HG02943 (cell line): ENCODE data around the gene DCLK2.

Experiments used
- ATAC-seq: cut with Tn5 transposase; IDR thresholded peaks from one replicate; pipeline ENCODE4 v1.9.1; 2021; ENCODE audit warnings: mild to moderate bottlenecking, low read depth, moderate library complexity; ENCODE audit not compliant: unreplicated experiment

Gene DCLK2

DNA sequence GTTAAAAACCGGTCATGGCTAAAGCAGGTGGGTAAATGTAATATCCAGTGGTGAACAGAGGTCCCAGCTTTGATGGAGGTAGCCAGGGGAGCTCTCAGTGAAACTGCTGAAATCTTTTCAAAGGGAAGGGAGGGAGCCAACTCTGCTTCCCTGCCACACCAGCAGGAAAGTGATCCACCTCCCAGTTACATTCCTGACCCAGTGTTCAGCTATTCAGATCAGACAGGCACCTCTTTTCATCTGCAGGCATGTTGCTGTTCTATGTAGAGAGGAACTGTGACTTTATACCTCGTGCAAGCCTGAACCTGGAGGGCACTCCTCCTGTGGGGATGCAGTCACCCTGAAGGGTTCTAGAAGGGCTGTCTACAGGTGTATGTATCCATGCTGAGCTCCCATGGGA lies 37.6 kb downstream of the DCLK2 start:
- ATAC-seq = no peak

GRCh38 chr4:150116506-150116905 lies 38.3 kb downstream of the DCLK2 start:
- no peak for ATAC-seq

- ATAC-seq = no peak
Observed at GRCh38 chr4:150117094-150117493, 38.8 kb downstream of the DCLK2 start.

DNA sequence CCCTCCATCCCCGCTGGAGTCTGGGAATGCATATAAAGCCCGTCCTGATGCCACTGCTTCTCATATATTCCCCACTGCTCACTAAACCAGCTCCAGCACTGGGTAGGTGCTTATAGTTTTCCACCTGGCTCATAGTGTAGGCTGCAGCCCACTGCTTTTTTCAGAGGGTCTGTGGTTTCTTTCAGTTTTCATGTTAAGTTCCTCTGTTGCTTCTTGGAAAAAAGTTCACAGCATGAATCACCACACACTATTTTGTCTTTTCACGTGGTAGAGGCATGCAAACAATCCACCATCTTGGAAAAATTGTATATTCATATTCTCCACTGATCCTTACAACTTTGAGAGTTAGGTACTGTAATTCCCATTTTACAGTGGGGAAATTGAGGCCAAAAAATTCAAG lies 39.4 kb downstream of the DCLK2 start:
- no peak for ATAC-seq

GRCh38 chr4:150119492-150119891 lies 41.2 kb downstream of the DCLK2 start:
- no peak for ATAC-seq

GRCh38 chr4:150123087-150123486 lies 44.8 kb downstream of the DCLK2 start:
- no peak for ATAC-seq

- no peak for ATAC-seq
Observed at GRCh38 chr4:150123796-150124677, 45.8 kb downstream of the DCLK2 start.

DNA sequence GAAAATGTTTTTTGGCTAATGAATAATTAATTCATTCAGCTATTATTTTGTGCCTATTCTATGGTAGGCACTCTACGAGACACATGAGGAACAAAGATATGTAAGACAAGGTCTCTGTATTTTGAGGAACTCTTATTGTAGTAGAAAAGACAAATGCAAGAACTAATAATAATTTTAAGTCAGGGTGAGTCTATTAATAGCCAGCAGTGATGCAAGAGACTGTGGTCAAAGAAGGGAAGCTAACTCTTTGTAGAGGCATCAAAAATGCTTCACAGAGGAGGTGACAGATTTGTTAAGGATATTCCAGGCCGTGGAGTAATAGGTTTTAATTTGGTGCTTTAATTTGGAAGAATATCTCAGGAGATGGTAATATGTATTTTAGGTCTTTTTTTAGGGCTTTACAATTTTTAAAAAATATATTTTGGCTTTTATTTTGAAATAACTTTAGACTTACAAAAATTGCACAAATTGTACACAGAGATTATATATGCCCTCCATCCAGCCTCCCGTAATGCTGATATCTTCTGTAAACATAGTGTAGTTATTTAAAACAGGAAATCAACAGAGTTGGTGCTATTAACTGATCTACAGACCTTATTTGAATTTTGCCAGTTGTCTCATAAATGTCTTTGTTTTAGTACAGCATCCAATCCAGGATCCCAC lies 48.1 kb downstream of the DCLK2 start:
- ATAC-seq = no peak

- ATAC-seq = no peak
Observed at GRCh38 chr4:150126864-150127203, 48.6 kb downstream of the DCLK2 start.

DNA sequence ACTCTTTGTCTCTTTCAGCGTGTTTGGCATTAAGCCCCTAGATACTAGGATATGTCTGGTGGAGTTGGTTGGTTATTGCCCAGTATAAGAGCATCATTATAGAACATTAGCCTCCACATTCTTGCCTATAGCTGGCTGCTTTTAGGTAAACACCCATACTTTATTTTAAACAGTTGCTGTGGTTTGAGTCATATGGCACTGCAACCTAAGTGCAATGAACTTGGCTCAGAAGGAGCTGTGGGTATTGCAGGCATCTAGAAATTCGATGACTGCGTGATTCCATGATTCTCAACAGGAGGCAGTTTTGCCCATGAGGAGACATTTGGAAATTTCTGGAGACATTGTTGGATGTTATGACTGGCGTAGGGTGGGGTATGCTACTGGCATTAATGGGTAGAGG lies 49.5 kb downstream of the DCLK2 start:
- no peak for ATAC-seq

DNA sequence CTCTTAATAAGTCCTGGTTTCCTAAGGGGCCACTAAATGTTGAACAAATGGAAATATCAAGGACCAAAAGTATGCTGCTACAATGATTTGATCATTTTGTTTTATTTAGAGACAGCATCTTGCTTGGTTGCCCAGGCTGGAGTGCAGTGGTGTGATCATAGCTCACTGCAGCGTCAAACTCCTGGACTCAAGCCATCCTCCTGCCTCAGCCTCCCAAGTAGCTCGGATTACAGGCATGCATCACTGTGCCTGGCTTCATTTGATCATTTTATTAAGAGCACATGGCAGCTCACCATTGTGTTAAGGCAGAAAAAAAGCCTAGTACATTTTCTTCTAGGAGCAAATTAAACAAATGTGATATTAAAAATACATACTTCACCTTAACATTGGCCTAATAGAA lies 52.7 kb downstream of the DCLK2 start:
- no peak for ATAC-seq

- ATAC-seq = no peak
Observed at GRCh38 chr4:150131581-150132228, 53.5 kb downstream of the DCLK2 start.

DNA sequence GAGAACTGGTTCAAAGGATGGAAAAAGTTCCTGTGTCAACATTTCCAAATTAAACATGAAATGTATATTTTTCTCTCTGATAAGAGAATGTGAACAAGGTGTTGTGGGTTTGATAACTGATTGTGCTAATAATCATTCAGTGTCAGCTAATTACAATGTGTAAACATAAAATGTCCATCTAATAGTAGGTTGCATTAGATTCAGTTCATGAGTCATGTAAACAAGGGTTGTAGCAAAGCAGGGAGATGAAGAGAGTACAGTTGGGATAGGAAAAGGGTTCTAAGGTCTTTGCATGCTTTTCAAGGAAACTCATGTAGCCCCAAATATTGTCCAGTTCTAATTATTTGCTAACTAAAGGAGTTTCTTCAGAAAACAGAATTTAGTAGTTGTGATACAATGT lies 55.4 kb downstream of the DCLK2 start:
- no peak for ATAC-seq

GRCh38 chr4:150135134-150135772 lies 57.0 kb downstream of the DCLK2 start:
- ATAC-seq = no peak

DNA sequence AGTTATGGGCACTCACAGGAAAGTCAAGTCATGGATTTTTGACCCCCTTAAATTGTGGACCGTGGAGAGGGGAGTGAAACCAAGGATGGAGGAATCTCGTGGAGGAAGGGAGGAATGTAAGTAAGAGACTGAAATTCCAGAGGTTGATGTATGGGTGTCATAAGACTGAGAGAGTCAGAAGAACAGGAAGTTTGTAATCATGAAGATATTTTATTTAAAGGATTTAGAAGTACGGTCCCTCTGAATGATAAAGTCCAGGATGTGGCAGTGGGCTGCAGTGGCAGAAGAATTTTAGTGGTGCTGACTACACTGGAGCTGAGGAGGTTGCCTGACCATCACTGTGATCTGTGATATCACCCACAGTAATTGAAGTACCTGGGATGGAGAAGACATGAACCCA lies 57.8 kb downstream of the DCLK2 start:
- ATAC-seq = no peak

DNA sequence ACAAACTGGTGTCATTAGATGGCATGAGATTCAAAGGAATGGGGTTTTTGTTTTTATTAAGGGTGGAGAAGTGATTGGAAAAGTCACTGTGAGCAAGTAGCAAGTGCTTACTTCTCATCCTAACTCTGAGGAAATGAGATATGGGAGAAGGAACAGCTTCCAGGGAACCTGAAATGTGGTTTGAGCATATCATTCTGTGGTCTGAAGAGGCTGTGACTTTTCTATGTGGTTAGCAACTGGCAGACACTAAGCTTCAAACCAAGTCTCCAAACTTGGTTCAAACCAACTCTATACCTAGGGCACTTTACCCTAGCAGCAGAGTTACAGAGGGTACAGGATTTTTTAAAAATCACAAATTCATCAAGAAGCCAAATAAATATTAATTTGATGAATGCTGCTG lies 58.2 kb downstream of the DCLK2 start:
- no peak for ATAC-seq

DNA sequence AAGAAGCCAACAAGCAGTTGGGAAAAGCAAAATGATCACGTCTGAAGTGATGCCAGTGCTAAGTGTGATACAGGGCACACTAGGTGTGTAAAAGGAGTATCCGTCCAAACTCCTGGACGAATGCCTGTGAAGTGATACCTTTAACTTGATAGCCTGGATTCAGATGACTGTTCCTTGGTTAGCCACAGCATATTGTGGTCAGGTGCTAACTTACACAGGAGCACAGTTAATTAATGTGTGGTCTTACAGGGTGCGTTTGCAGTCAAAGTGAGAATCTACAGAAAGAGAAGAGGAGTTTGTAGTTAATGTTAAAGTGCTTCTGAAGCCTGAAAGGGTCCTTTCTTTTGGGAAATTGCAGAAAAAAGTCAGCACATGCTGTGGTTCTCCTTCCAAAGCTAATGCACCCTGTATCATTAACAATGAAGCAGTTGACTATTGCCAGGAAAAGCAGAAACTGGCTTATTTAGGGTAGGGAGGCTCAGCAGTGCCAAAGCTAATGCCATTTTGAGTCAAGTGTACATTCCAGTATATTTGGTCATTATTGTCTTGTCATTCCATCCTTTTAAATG lies 61.1 kb downstream of the DCLK2 start:
- no peak for ATAC-seq

- ATAC-seq = no peak
Observed at GRCh38 chr4:150140774-150141400, 62.6 kb downstream of the DCLK2 start.

- ATAC-seq = no peak
Observed at GRCh38 chr4:150141756-150142155, 63.5 kb downstream of the DCLK2 start.

- ATAC-seq = no peak
Observed at GRCh38 chr4:150142831-150143230, 64.6 kb downstream of the DCLK2 start.
